BLaER1 (cell line): ENCODE results near the gene SV2C.
"Not testable (repeated sequence)": the region's sequence is repeated elsewhere in the genome, so short reads cannot be mapped to it uniquely, and the experiment has no call there.

Experiments
- H3K27ac ChIP-seq: shearing (Covaris generic); formaldehyde crosslinking; 2 replicates; pipeline ENCODE4 v1.8.1; 2022
- H3K27me3 ChIP-seq: shearing (Covaris generic); formaldehyde crosslinking; 2 replicates; pipeline ENCODE4 v1.8.1; 2022
- H3K36me3 ChIP-seq: shearing (Covaris generic); formaldehyde crosslinking; 2 replicates; pipeline ENCODE4 v1.8.1; 2022
- H3K4me1 ChIP-seq: shearing (Covaris generic); formaldehyde crosslinking; 2 replicates; pipeline ENCODE4 v1.8.1; 2022
- H3K4me2 ChIP-seq: shearing (Covaris generic); formaldehyde crosslinking; 2 replicates; pipeline ENCODE4 v1.8.1; 2022
- H3K4me3 ChIP-seq: shearing (Covaris generic); formaldehyde crosslinking; 2 replicates; pipeline ENCODE4 v1.8.1; 2022
- H3K9ac ChIP-seq: shearing (Covaris generic); formaldehyde crosslinking; 2 replicates; pipeline ENCODE4 v1.8.1; 2022
- H3K9me3 ChIP-seq: shearing (Covaris generic); formaldehyde crosslinking; 2 replicates; pipeline ENCODE4 v1.8.1; 2022
- H4K20me1 ChIP-seq: shearing (Covaris generic); formaldehyde crosslinking; 2 replicates; pipeline ENCODE4 v1.8.1; 2022
- Cebpa-rat ChIP-seq: shearing (Covaris generic); IDR thresholded peaks from 2 replicates; pipeline ENCODE4 v1.8.1; 2022

SV2C gene

DNA sequence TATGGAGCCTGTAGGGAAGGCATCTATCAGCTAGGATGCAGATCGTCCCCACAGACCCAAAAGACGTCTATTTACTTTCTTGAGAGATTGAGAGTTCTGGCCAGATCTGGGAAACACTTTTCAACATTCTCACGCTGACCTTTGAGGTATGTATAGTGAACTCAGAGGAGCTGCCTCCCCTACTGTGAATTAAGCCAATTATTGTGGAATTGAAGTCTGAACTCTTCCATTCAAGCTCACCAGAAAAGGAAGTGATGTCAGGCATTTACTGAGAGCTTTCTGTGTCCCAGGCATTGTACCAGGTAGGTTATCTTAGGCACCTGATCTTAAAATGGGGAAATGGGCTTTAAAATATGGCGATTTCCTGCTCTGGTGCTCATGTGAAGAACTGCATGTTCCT, 136.5 kb downstream of the SV2C start:
- no peak for TF ChIP-seq Cebpa-rat
- no peaks in the 10 kb centered on the region for H3K4me1 ChIP-seq
- no peaks in the 10 kb centered on the region for H3K27me3 ChIP-seq
- H4K20me1 ChIP-seq = no peaks in the 10 kb centered on the region
- no peak overlapping the region for H3K4me2 ChIP-seq
- H3K4me3 ChIP-seq = no peak overlapping the region
- H3K9me3 ChIP-seq = no peaks in the 10 kb centered on the region
- H3K9ac ChIP-seq = no peak overlapping the region
- no peaks in the 10 kb centered on the region for H3K36me3 ChIP-seq
- H3K27ac ChIP-seq = no peak overlapping the region

GRCh38 chr5:76221311-76221710, 138.1 kb downstream of the SV2C start:
- Histone ChIP-seq H3K27me3 (no peaks in the 10 kb centered on the region), H3K4me2 (no peak overlapping the region), H3K36me3 (no peaks in the 10 kb centered on the region), H3K9ac (no peak overlapping the region), H3K27ac (no peak overlapping the region), H3K4me1 (no peaks in the 10 kb centered on the region), H3K9me3 (no peaks in the 10 kb centered on the region), H4K20me1 (no peaks in the 10 kb centered on the region), H3K4me3 (no peak overlapping the region)
- no peak for TF ChIP-seq Cebpa-rat

GRCh38 chr5:76222318-76222717, 139.1 kb downstream of the SV2C start:
- Histone ChIP-seq H3K4me1 (no peaks in the 10 kb centered on the region), H3K27me3 (no peaks in the 10 kb centered on the region), H3K27ac (no peak overlapping the region), H3K4me3 (no peak overlapping the region), H3K9ac (no peak overlapping the region), H3K9me3 (no peaks in the 10 kb centered on the region), H3K36me3 (no peaks in the 10 kb centered on the region), H3K4me2 (no peak overlapping the region), H4K20me1 (no peaks in the 10 kb centered on the region)
- TF ChIP-seq Cebpa-rat = no peak

GRCh38 chr5:76223696-76224095, 140.5 kb downstream of the SV2C start:
- no peak overlapping the region for H3K27ac ChIP-seq
- H3K4me3 ChIP-seq = no peak overlapping the region
- no peaks in the 10 kb centered on the region for H3K4me1 ChIP-seq
- H3K36me3 ChIP-seq = no peaks in the 10 kb centered on the region
- no peaks in the 10 kb centered on the region for H3K27me3 ChIP-seq
- H4K20me1 ChIP-seq = no peaks in the 10 kb centered on the region
- H3K9ac ChIP-seq = no peak overlapping the region
- H3K4me2 ChIP-seq = no peak overlapping the region
- TF ChIP-seq Cebpa-rat = no peak
- H3K9me3 ChIP-seq = no peaks in the 10 kb centered on the region

DNA sequence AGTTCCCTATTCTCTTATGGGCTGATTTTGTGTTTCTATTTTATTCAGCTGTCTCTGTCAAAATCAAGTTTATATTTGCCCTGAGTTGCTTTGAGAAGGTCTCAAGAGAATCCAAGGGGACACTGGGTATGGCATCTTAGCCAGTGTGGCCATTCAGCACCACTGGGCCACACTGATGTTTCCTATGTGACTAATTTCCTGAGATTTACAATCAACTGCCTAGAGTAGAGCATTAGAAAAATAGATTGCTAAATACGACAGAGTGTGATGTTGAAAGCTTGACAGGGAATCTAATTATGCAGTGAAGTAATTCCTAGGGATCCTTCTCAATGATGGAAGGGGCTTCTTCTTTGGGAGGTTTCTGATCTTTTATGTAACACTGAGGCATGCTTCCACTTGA, 141.7 kb downstream of the SV2C start:
- TF ChIP-seq Cebpa-rat = no peak
- H3K4me2 ChIP-seq = no peak overlapping the region
- H3K9me3 ChIP-seq = no peaks in the 10 kb centered on the region
- no peak overlapping the region for H3K9ac ChIP-seq
- H3K27ac ChIP-seq = no peak overlapping the region
- H3K36me3 ChIP-seq = no peaks in the 10 kb centered on the region
- no peaks in the 10 kb centered on the region for H3K4me1 ChIP-seq
- H3K27me3 ChIP-seq = no peaks in the 10 kb centered on the region; the same call in 1 of the 2 replicates
- no peaks in the 10 kb centered on the region for H4K20me1 ChIP-seq
- no peak overlapping the region for H3K4me3 ChIP-seq

GRCh38 chr5:76225336-76225735, 142.2 kb downstream of the SV2C start:
- TF ChIP-seq Cebpa-rat = no peak
- H3K4me3 ChIP-seq = no peak overlapping the region

GRCh38 chr5:76229900-76230299, 146.7 kb downstream of the SV2C start:
- Histone ChIP-seq H3K9me3 (no peaks in the 10 kb centered on the region), H3K36me3 (no peaks in the 10 kb centered on the region), H3K4me2 (no peak overlapping the region), H3K4me1 (no peaks in the 10 kb centered on the region), H3K27me3 (no peaks in the 10 kb centered on the region; the same call in 1 of the 2 replicates), H3K4me3 (no peak overlapping the region), H4K20me1 (no peaks in the 10 kb centered on the region), H3K27ac (no peak overlapping the region), H3K9ac (no peak overlapping the region)
- no peak for TF ChIP-seq Cebpa-rat

More at GRCh38 chr5:76225336-76225735, 142.2 kb downstream of the SV2C start:
- H3K36me3 ChIP-seq = no peaks in the 10 kb centered on the region
- no peak overlapping the region for H3K4me2 ChIP-seq
- no peaks in the 10 kb centered on the region for H3K4me1 ChIP-seq
- no peaks in the 10 kb centered on the region for H4K20me1 ChIP-seq
- no peaks in the 10 kb centered on the region; the same call in 1 of the 2 replicates for H3K27me3 ChIP-seq
- no peak overlapping the region for H3K9ac ChIP-seq
- H3K27ac ChIP-seq = no peak overlapping the region
- H3K9me3 ChIP-seq = no peaks in the 10 kb centered on the region

DNA sequence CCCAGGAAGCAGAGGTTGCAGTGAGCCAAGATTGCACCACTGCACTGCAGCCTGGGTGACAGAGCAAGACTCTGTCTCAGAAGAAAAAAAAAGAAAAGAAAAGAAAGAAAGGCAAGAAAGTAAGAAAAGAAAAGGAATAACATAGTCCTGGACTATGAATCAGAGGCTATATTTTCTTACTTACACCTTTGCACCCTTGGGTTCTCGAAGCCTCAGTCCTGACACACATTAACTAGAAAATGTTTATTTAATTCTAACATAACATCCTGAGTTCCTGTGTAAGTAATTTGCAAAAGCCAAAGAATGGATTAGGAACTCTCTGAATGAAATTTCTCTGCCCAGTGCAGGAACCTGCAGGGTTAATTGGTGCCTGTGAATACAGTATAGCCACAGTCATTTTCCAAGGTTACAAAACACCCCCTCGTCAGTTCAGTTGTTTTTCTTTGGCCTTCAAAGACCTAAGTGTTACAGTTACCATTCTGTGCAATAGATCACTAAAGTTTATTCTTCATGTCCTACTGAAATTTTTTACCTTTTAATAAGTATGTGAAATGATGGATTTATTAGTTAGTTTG, 147.6 kb downstream of the SV2C start:
- Histone ChIP-seq H3K36me3 (no peaks in the 10 kb centered on the region), H4K20me1 (no peaks in the 10 kb centered on the region), H3K27me3 (no peaks in the 10 kb centered on the region; the same call in 1 of the 2 replicates), H3K4me2 (no peak overlapping the region), H3K9ac (no peak overlapping the region), H3K4me3 (no peak overlapping the region), H3K4me1 (no peaks in the 10 kb centered on the region), H3K27ac (no peak overlapping the region), H3K9me3 (no peaks in the 10 kb centered on the region)
- TF ChIP-seq Cebpa-rat = no peak

DNA sequence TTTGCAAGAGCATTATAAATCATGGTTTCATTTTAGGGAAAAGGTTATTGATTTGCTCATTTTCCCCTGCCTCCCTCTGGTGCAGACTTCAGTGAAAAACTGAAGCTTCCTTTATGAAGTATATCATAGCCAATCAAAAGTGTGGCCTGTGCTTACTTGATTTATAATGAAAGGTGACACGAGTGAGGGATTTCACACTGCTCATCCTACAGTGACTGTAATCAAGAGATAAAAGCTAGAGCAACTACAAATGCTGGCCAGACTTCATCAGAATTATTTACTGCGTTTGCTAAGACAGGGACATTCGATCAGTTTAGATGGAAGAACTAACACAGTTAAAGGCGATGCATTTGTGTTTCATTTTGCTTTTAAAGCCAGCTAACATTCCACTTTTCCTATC, 151.5 kb downstream of the SV2C start:
- TF ChIP-seq Cebpa-rat = no peak
- H3K9ac ChIP-seq = no peak overlapping the region
- H3K36me3 ChIP-seq = no peaks in the 10 kb centered on the region
- no peaks in the 10 kb centered on the region for H4K20me1 ChIP-seq
- no peak overlapping the region for H3K27ac ChIP-seq
- no peaks in the 10 kb centered on the region for H3K4me1 ChIP-seq
- H3K27me3 ChIP-seq = no peaks in the 10 kb centered on the region
- H3K4me3 ChIP-seq = no peak overlapping the region
- no peak overlapping the region for H3K4me2 ChIP-seq
- no peaks in the 10 kb centered on the region for H3K9me3 ChIP-seq

- Histone ChIP-seq H3K27me3 (no peaks in the 10 kb centered on the region), H3K4me1 (no peaks in the 10 kb centered on the region), H4K20me1 (no peaks in the 10 kb centered on the region), H3K36me3 (no peaks in the 10 kb centered on the region), H3K9ac (no peak overlapping the region), H3K9me3 (no peaks in the 10 kb centered on the region), H3K27ac (no peak overlapping the region), H3K4me3 (no peak overlapping the region), H3K4me2 (no peak overlapping the region)
- TF ChIP-seq Cebpa-rat = no peak
These were observed 153.5 kb downstream of the SV2C start for GRCh38 chr5:76236684-76237083.

GRCh38 chr5:76240336-76240735, 157.2 kb downstream of the SV2C start:
- TF ChIP-seq Cebpa-rat = no peak
- Histone ChIP-seq H4K20me1 (no peaks in the 10 kb centered on the region), H3K4me1 (no peaks in the 10 kb centered on the region), H3K9ac (no peak overlapping the region), H3K9me3 (no peaks in the 10 kb centered on the region), H3K27me3 (no peaks in the 10 kb centered on the region), H3K4me2 (no peak overlapping the region), H3K27ac (no peak overlapping the region), H3K36me3 (no peaks in the 10 kb centered on the region), H3K4me3 (no peak overlapping the region)

DNA sequence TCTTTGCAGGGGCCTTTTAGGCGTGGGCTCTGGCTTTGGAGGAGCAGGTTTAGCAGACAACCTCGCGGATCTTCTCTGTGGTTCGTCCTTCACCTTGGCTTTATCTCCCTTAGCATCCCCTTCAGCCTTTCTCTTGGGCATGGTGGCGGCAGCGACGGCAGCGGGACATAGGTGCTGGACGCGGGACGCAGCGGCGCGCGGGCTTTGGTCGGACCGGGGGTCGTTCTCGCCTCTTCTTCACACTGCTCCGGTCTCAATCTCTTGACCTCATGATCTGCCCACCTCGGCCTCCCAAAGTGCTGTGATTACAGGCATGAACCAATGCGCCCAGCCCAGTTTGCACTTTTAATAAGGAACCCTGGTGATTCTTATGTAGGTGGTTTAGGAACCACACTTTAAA, 159.0 kb downstream of the SV2C start:
- H3K4me2 ChIP-seq, H3K27ac ChIP-seq, H3K27me3 ChIP-seq, H3K36me3 ChIP-seq, H3K9ac ChIP-seq, H3K4me1 ChIP-seq, H4K20me1 ChIP-seq, H3K9me3 ChIP-seq, H3K4me3 ChIP-seq: not testable (repeated sequence)
